ENCODE results near the gene DIS3L2. TPM values are rescaled to one million over a fixed set of nuclear protein-coding genes. Genes with fewer than 3 reads are reported as not detected.
"Not testable (repeated sequence)": the region's sequence is repeated elsewhere in the genome, so short reads cannot be mapped to it uniquely, and the experiment has no call there.

Gene DIS3L2
- total RNA-seq, 1 donor from 2014 or later: 11.8 TPM

DNA sequence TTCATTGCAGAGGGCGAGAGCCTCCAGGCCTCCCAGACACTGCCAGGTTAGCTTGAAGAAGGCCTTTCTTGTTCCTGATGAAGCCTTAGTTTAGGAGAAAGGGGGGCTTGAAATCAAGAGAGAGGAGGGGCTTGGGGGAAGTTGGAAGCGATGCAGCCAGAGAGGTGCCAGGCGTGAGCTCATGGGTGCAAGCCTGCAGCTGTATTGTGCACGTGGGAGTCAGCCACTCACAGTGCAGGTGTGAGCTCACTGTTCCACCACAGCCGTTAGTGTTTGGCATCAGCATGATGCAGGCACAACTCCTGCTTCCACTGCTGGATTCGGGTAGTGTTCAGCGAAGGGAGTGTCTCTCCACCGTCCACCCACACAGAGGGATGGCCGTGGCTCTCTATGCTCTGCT, 348.6 kb downstream of the DIS3L2 start:
- DNase-seq (ENCODE audit: low read depth): no peak
- no peak overlapping the region for H3K4me3 ChIP-seq (ENCODE audit: low read depth, low read length)
- no peaks in the 10 kb centered on the region for H3K27me3 ChIP-seq (ENCODE audit: control insufficient read depth, insufficient read depth, low read length)
- TF ChIP-seq, protein P1, sequence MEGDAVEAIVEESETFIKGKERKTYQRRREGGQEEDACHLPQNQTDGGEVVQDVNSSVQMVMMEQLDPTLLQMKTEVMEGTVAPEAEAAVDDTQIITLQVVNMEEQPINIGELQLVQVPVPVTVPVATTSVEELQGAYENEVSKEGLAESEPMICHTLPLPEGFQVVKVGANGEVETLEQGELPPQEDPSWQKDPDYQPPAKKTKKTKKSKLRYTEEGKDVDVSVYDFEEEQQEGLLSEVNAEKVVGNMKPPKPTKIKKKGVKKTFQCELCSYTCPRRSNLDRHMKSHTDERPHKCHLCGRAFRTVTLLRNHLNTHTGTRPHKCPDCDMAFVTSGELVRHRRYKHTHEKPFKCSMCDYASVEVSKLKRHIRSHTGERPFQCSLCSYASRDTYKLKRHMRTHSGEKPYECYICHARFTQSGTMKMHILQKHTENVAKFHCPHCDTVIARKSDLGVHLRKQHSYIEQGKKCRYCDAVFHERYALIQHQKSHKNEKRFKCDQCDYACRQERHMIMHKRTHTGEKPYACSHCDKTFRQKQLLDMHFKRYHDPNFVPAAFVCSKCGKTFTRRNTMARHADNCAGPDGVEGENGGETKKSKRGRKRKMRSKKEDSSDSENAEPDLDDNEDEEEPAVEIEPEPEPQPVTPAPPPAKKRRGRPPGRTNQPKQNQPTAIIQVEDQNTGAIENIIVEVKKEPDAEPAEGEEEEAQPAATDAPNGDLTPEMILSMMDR (IDR thresholded peaks at IDR 0.05; ENCODE audit: insufficient read depth, low read length, severe bottlenecking): no peak
- FAIRE-seq: no peak
- H3K36me3 ChIP-seq (ENCODE audit: control insufficient read depth, insufficient read depth, low read length): no peaks in the 10 kb centered on the region

DNA sequence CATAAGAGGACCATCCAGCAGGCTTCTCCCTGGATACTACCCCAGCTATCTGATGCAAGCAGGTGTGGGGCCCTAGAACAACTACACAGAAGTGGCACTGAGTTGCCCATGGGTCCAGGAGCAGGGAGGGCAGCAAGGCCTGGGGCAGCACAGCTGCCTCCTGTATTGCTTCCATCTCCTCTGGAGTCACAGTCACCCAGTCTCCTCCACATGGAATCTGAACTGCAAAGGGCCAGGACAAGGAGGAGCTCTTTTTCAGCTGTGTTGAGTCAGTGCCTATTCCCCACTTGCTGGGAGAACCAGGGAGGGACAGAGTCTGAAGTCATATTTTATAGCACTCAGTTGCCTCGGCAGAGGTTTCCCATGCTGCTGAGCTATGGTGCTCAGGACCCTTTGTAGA, 349.2 kb downstream of the DIS3L2 start:
- TF ChIP-seq, protein P1 (IDR thresholded peaks at IDR 0.05; ENCODE audit: insufficient read depth, low read length, severe bottlenecking): no peak
- Histone ChIP-seq H3K4me3 (ENCODE audit: low read depth, low read length) (no peak overlapping the region), H3K36me3 (ENCODE audit: control insufficient read depth, insufficient read depth, low read length) (no peaks in the 10 kb centered on the region), H3K27me3 (ENCODE audit: control insufficient read depth, insufficient read depth, low read length) (no peaks in the 10 kb centered on the region)
- no peak for FAIRE-seq
- DNase-seq (ENCODE audit: low read depth): no peak

DNA sequence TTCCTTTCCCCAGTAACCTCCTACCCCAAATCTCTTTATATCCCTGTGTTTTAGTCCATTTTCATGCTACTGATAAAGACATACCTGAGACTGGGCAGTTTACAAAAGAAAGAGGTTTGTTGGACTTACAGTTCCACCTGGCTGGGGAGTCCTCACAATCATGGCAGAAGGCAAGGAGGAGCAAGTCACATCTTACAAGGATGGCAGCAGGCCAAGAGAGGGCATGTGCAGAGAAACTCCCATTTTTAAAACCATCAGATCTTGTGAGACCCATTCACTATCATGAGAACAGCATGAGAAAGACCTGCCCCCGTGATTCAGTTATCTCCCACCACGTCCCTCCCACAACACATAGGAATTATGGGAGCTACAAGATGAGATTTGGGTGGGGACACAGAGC, 352.1 kb downstream of the DIS3L2 start:
- not testable (repeated sequence) for H3K36me3 ChIP-seq (ENCODE audit: control insufficient read depth, insufficient read depth, low read length); FAIRE-seq; H3K27me3 ChIP-seq (ENCODE audit: control insufficient read depth, insufficient read depth, low read length)

DNA sequence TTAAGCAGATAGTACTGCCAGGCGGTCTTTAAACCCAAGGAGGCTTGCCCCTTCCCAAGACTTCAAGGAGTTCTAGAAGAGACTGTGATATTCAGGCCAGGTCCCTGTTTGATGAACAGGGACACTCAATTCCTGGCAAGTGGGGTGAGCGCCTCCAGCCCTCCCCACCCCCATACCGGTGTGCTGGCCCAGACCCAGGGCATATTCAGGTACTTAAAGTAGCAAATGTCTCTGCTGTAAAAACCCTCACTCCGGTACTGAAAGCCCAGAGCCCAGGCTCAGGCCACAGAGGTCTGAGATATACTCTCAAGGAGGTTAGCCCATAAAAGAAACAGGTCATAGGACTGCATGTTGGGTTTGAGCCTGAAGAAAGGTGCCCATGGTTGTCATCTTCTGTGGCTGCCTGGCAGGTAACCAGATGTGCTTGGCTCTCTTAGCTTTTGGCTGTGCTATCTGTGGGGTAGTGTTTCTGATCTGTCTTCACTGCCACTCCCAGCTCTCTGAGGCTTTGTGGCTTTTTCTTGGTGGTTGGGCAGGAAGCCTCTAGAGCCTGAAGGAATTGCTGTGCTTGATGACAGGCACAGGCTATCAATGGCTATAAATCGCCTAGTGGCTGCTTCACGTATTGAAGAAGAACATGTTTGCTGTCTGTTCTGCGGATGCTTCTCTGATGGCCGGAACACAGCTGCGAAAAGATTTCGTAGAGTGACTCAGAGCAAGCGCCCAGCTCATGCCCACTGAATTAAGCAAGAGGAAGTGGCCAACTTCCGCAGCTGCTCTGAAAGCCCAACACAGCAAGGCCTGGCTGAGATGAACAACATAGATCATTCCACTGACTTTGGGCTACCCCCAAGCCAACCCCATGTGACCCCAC, 353.8 kb downstream of the DIS3L2 start:
- Histone ChIP-seq H3K36me3 (ENCODE audit: control insufficient read depth, insufficient read depth, low read length) (no peaks in the 10 kb centered on the region), H3K4me3 (ENCODE audit: low read depth, low read length) (no peak overlapping the region), H3K27me3 (ENCODE audit: control insufficient read depth, insufficient read depth, low read length) (no peaks in the 10 kb centered on the region)
- peak; percentile 93 for DNase-seq (ENCODE audit: low read depth)
- peak; percentile 90 for FAIRE-seq
- TF ChIP-seq, protein P1 (IDR thresholded peaks at IDR 0.05; ENCODE audit: insufficient read depth, low read length, severe bottlenecking): peak; percentile 47

More for the DNA sequence above, 352.1 kb downstream of the DIS3L2 start:
- not testable (repeated sequence) for H3K4me3 ChIP-seq (ENCODE audit: low read depth, low read length); DNase-seq (ENCODE audit: low read depth)

DNA sequence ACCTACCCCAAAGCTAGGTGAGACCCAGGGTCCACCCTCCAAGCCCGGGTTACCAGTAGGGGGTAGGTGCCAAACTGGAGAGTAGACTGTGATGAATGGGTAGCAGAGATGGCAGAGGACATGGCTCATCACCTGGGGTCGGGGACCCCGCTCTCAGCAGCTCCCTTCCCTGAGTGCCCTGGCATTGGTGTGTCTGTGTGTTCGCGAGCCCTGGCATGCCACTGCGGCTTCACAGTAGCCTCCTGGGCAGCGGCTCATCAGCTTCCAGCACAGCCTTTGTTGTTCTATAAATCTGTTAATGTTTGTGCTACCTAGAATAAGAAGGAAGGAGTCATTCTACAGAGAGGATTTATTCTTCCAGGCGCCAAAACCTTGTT, 354.4 kb downstream of the DIS3L2 start:
- Histone ChIP-seq H3K27me3 (ENCODE audit: control insufficient read depth, insufficient read depth, low read length) (no peaks in the 10 kb centered on the region), H3K4me3 (ENCODE audit: low read depth, low read length) (no peak overlapping the region), H3K36me3 (ENCODE audit: control insufficient read depth, insufficient read depth, low read length) (no peaks in the 10 kb centered on the region)
- DNase-seq (ENCODE audit: low read depth) (no peak), FAIRE-seq (no peak)
- TF ChIP-seq, protein P1 (IDR thresholded peaks at IDR 0.05; ENCODE audit: insufficient read depth, low read length, severe bottlenecking): no peak

DNA sequence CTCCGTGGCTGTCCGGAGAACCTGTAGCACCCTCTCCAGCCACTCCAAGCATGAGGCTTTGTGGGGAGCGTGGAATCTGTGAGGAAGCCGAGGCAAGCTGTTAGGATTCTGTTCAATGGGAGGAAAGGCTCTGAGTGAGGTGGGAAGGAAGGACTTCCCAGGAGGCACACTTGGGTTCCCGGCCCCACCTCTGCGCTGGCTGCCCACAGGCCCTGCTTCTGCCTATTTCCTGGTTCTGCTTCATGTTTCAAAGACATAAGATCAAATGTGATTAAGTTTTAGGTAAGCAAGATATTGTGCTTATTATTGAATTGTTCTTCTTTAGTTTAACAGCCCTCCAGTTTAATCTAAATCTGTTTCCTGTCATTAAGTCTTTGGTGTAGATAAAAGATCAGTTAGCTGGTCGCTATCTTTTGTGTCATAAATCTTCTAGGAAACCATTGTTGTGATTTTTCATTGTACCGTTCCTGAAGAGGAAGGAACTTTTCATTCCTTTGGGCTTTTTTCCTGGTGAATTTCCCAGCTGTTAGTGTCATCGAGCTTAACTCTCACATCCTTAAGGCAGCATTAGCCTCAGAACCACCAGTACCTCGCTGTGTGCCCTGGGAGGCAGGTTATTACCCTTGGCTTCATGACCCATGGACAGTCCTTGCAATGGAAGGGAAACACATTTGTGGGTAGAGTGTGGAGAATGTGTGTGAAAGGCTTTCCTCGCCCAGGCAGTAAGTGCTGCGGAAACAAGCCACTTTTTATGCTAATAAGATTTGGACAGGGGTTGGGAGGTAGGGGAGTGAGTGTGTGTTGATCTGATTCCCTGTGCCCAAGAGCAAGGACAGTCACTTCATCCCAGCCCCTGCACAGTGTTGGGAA, 355.2 kb downstream of the DIS3L2 start:
- DNase-seq (ENCODE audit: low read depth) (no peak), FAIRE-seq (peak; percentile 23)
- no peaks in the 10 kb centered on the region for H3K36me3 ChIP-seq (ENCODE audit: control insufficient read depth, insufficient read depth, low read length)
- H3K27me3 ChIP-seq (ENCODE audit: control insufficient read depth, insufficient read depth, low read length): no peaks in the 10 kb centered on the region
- no peak overlapping the region for H3K4me3 ChIP-seq (ENCODE audit: low read depth, low read length)
- TF ChIP-seq, protein P1 (IDR thresholded peaks at IDR 0.05; ENCODE audit: insufficient read depth, low read length, severe bottlenecking): no peak

All from bronchial epithelial cell (primary cell).